Measurements from ENCODE around the gene NTRK1.

GRCh38 chr1:156840186-156840897, 20.3 kb upstream of the NTRK1 start:
- TF ChIP-seq EZH2phosphoT487 (IDR thresholded peaks at IDR 0.05; ENCODE audit: insufficient read depth, low read depth) (no peak), EZH2 (IDR thresholded peaks at IDR 0.05; ENCODE audit: insufficient read depth, poor library complexity, severe bottlenecking) (no peak)
